Measurements from ENCODE around the gene ATP6V1D.

The ATP6V1D gene

DNA sequence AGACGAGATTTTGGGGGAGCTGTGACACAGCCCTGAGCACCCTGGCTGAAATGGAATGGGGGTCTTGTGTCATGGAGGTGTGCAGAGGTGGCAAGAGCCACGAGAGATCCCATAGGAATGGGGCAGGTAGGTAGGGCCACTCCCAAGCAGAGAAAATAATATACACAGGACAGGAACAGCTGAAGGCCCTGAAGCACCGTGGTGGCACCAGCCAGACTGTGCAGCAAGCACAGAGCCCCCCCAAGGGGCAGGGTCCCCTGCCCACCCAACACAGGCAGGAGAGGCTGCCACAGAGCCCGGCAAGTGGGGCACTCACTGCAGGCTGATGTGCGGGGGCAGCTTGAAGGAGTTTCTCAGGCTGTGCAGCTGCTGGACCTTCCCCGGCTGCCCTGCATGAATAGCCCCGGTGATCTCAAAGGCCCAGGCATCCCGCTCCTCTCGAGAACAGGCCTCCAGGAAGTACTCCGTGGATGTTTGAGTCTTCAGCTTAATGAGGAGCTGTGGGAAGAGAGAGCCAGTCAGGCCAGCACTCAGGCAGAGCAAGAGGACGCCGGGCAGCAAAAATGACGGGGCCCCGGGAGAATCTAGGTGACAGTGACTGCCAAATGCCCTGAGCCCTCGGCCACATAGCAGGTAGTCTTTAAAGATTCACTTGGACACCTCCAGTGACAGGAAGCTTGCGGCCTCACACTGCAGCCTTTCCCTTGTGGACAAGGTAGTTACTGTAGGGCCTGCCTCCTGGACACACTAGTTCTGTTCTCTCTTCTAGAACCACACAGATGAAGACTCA lies 35.7 kb upstream of the ATP6V1D start:
- TF ChIP-seq, protein P1, sequence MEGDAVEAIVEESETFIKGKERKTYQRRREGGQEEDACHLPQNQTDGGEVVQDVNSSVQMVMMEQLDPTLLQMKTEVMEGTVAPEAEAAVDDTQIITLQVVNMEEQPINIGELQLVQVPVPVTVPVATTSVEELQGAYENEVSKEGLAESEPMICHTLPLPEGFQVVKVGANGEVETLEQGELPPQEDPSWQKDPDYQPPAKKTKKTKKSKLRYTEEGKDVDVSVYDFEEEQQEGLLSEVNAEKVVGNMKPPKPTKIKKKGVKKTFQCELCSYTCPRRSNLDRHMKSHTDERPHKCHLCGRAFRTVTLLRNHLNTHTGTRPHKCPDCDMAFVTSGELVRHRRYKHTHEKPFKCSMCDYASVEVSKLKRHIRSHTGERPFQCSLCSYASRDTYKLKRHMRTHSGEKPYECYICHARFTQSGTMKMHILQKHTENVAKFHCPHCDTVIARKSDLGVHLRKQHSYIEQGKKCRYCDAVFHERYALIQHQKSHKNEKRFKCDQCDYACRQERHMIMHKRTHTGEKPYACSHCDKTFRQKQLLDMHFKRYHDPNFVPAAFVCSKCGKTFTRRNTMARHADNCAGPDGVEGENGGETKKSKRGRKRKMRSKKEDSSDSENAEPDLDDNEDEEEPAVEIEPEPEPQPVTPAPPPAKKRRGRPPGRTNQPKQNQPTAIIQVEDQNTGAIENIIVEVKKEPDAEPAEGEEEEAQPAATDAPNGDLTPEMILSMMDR (IDR thresholded peaks at IDR 0.05; ENCODE audit: borderline replicate concordance, insufficient read depth, low read depth, low read length), result no peak

DNA sequence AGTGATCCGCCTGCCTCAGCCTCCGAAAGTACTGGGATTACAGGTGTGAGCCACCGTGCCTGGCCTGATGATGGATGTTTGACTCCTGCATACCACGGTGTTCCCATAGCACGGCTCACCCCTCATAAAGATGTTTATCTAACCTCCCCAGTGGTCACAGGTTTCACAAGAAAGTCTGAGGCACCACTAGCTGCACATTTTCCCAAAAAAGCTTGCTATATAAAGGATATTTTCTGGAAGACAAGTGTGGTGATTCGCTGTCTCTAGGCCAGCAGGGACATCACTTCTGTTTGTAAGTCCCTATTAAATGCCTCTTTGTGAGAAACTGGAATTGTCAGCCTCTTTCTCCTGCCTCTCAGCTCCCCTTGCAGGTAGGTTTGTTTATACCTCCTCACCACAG lies 34.1 kb upstream of the ATP6V1D start:
- no peak overlapping the region for H3K4me3 ChIP-seq (ENCODE audit: low read depth, low read length)

More for the DNA sequence above, 35.7 kb upstream of the ATP6V1D start:
- no peak overlapping the region for H3K4me3 ChIP-seq (ENCODE audit: low read depth, low read length)

DNA sequence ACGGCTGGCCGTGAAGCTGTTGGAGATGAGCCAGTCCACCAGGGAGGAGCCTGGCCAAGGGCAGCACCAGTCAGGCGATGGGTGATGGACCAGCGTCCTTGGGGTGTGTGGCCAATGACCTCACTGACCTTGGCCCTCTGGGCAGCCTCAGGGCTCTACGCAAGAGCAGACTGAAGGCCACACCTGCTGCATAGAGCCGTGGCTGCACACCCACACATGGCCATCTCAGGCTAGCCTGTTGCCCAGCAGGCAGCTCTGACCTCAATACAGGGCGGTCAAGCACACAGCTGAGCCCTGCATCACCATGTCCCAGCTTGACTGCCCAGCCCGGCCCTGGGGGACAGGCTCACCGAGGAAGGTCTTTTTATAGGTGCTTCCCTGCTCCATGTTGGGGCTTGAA lies 33.2 kb upstream of the ATP6V1D start:
- TF ChIP-seq, protein P1 (IDR thresholded peaks at IDR 0.05; ENCODE audit: borderline replicate concordance, insufficient read depth, low read depth, low read length), result no peak
- H3K4me3 ChIP-seq (ENCODE audit: low read depth, low read length), result no peak overlapping the region

More for the DNA sequence above, 34.1 kb upstream of the ATP6V1D start:
- TF ChIP-seq, protein P1 (IDR thresholded peaks at IDR 0.05; ENCODE audit: borderline replicate concordance, insufficient read depth, low read depth, low read length), result no peak

DNA sequence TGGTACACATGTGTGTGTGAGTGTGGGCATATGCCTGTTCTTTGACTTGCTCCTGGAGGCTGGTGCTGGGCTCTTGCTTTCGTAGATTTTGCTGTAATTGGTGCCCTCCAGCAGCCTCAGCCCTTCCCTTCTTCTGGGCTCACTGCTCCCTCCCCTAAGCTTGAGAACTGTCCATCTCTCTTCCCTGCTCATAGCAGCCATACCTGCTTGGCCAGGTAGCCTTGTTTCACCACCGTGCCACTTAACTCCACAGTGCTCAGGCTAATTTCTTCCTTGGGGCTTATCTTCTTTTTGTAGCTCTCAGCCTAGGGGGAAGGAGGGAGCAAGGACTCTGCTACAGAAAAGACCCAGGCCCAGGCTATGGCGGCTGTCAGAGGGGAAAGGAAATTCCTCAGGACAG lies 32.5 kb upstream of the ATP6V1D start:
- TF ChIP-seq, protein P1 (IDR thresholded peaks at IDR 0.05; ENCODE audit: borderline replicate concordance, insufficient read depth, low read depth, low read length), result no peak
- no peak overlapping the region for H3K4me3 ChIP-seq (ENCODE audit: low read depth, low read length)

DNA sequence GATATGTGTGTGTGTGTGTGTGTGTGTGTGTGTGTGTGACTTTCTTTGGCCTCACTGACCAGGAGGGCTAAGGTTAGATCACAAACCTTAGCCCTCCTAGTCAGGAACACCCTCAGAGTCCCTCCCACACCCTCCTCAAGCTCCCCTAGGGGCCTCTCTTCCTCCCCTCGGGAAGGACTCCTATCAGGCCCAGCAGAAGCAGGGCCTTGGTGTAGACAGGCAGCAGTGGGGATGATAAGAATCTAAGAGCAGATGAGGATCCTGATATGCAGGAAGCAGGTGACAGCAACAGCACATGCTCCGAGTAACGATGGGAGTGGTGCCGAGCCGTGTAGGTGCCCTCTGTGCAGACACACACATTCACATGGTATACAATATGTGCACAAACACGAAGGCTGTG lies 31.7 kb upstream of the ATP6V1D start:
- no peak overlapping the region for H3K4me3 ChIP-seq (ENCODE audit: low read depth, low read length)

DNA sequence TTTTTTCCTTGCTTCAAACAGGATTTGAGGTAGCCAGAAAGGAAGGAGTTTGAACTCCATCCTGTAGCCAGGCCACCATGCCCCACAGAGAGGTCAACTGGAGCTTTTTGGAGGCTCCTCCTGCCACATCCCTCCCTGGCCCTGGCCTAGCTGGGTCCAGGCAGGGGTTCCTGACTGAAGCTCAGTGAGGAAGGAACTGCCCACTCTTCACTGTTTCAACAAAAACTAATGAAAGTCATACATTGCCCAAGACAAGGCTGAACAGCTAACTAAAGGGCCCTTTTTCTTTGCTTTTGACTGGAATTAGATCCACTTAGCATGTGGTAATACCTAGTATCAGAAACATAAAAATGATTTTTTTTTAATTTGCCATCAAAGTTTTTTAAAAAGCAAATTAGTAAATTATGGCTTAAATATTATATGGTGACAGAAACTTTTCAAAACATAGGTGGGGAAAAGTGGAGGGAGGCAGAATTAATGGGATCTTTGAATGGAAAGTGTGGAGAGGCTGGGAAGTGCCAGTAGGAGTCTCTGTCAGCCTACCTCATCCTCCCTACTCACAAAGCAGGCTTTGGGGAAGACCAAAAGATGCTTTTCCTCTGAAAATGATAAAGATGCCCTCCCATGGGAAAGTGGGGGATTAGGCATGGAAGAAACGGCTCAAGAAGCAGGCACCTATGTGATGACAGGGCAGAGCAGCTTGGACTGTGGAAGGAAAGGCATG lies 30.4 kb upstream of the ATP6V1D start:
- H3K4me3 ChIP-seq (ENCODE audit: low read depth, low read length), result no peak overlapping the region
- TF ChIP-seq, protein P1 (IDR thresholded peaks at IDR 0.05; ENCODE audit: borderline replicate concordance, insufficient read depth, low read depth, low read length), result no peak

More for the DNA sequence above, 31.7 kb upstream of the ATP6V1D start:
- TF ChIP-seq, protein P1 (IDR thresholded peaks at IDR 0.05; ENCODE audit: borderline replicate concordance, insufficient read depth, low read depth, low read length), result no peak
